GM12878 (cell line): Measurements from ENCODE around the gene CNDP1. TPM values are rescaled to one million over a fixed set of nuclear protein-coding genes. Genes with fewer than 3 reads are reported as not detected.

Experiments used
- ATAC-seq: fragments of 200-7000 bp; cut with Tn5 transposase; 3 replicates; pipeline ENCODE4 v1.9.1; 2020; ENCODE audit warnings: mild to moderate bottlenecking, moderate library complexity
- BruUV-seq: library from RNA; stranded (reverse); fragments of 400-500 nt; replicated peaks from 2 replicates; lab custom pipeline; 2021; lab: Mats Ljungman, UMichigan
- CTCF ChIA-PET: fragments of 300-600 bp; sonication (Branson Sonifier 250); formaldehyde crosslinking; extraction: SDS; loops from one replicate; lab custom pipeline; 2021; ENCODE audit warnings: inconsistent platforms; lab: Yijun Ruan, JAX
- POLR2A ChIA-PET: fragments of 350-600 bp; formaldehyde crosslinking; extraction: SDS; loops from one replicate; lab custom pipeline; 2021; ENCODE audit warnings: inconsistent platforms; lab: Charles Lee
- RAD21 ChIA-PET: fragments of 300-600 bp; sonication (Branson Sonifier 250); formaldehyde crosslinking; loops from one replicate; lab custom pipeline; 2023; ENCODE audit warnings: antibody characterized with exemption; ENCODE audit not compliant: unreplicated experiment; lab: Charles Lee
- SMC1A ChIA-PET: fragments of 300-600 bp; sonication (Branson Sonifier 250); formaldehyde crosslinking; loops from one replicate; lab custom pipeline; 2023; ENCODE audit not compliant: unreplicated experiment, uncharacterized antibody; lab: Charles Lee
- DNase-seq: peaks from one replicate; pipeline ENCODE4 v3.0.0-alpha.2; 2011; ENCODE audit warnings: low read depth, low spot score
- FAIRE-seq: peaks from 3 replicates; lab custom pipeline; 2011; peaks lifted over from hg19 to GRCh38; lab: Jason Lieb, UNC
- H2AFZ ChIP-seq: 2 replicates; pipeline ENCODE4 v1.6.0; 2011; ENCODE audit warnings: low read depth, low read length, control low read depth; ENCODE audit not compliant: control insufficient read depth
- H3K27ac ChIP-seq: 2 replicates; pipeline ENCODE4 v1.5.1; 2011; ENCODE audit warnings: control low read depth; ENCODE audit not compliant: control insufficient read depth, insufficient read depth
- H3K27me3 ChIP-seq, 2 experiments: replicated peaks in 1 of 2; 2 replicates each; pipeline versions ENCODE4 v1.6.0 to v1.6.1; 2011; ENCODE audit warnings: low read length in 1 of 2; ENCODE audit not compliant: control insufficient read depth in 2 of 2, insufficient read depth in 2 of 2
- H3K36me3 ChIP-seq, 2 experiments: 2 replicates each; pipeline ENCODE4 v1.5.1; 2011; ENCODE audit warnings: low read length in 1 of 2; ENCODE audit not compliant: control insufficient read depth in 2 of 2, insufficient read depth in 2 of 2
- H3K4me1 ChIP-seq: 2 replicates; pipeline ENCODE4 v1.6.1; 2011; ENCODE audit warnings: mild to moderate bottlenecking, low read length, moderate library complexity, mixed read lengths; ENCODE audit not compliant: control insufficient read depth, insufficient read depth
- H3K4me2 ChIP-seq: 2 replicates; pipeline ENCODE4 v1.6.0; 2011; ENCODE audit warnings: control low read depth; ENCODE audit not compliant: control insufficient read depth, insufficient read depth
- H3K4me3 ChIP-seq: fragments of 200-600 bp; sonication (generic); 2 replicates; pipeline ENCODE4 v1.5.1; 2016
- H3K79me2 ChIP-seq: 2 replicates; pipeline ENCODE4 v1.6.0; 2011; ENCODE audit warnings: low read length; ENCODE audit not compliant: control insufficient read depth, insufficient read depth
- H3K9ac ChIP-seq: 2 replicates; pipeline ENCODE4 v1.8.0; 2011; ENCODE audit warnings: low read length, control low read depth, mixed read lengths; ENCODE audit not compliant: control insufficient read depth, insufficient read depth
- H3K9me3 ChIP-seq: replicated peaks from 3 replicates; pipeline ENCODE4 v1.5.1; 2011; ENCODE audit warnings: mild to moderate bottlenecking, low read length; ENCODE audit not compliant: control insufficient read depth, insufficient read depth
- H4K20me1 ChIP-seq: 2 replicates; pipeline ENCODE4 v1.6.0; 2011; ENCODE audit not compliant: control insufficient read depth, insufficient read depth
- CBFB ChIP-seq: IDR thresholded peaks from 2 replicates; pipeline ENCODE4 v1.6.1; 2016; ENCODE audit warnings: antibody characterized with exemption, low read depth
- ETV6 ChIP-seq, 2 experiments: fragments of 450-650 bp in 1 of 2; IDR thresholded peaks in 1 of 2; conservative IDR thresholded peaks in 1 of 2; 2 replicates each; pipeline ENCODE4 v1.6.1; 2014; ENCODE audit warnings: antibody characterized with exemption in 1 of 2, borderline replicate concordance in 1 of 2, low read depth in 1 of 2, mild to moderate bottlenecking in 1 of 2, moderate library complexity in 1 of 2
- FOS ChIP-seq: IDR thresholded peaks from 3 replicates; pipeline ENCODE4 v1.6.1; 2011; ENCODE audit warnings: borderline replicate concordance; ENCODE audit not compliant: insufficient read length; ENCODE audit errors: extremely low read depth
- NFYB ChIP-seq: IDR thresholded peaks from 2 replicates; pipeline ENCODE4 v1.6.1; 2011; ENCODE audit warnings: low read depth, mild to moderate bottlenecking, low read length, improper control_type of control experiment, moderate library complexity; ENCODE audit not compliant: insufficient read depth
- PML ChIP-seq: IDR thresholded peaks from 2 replicates; pipeline ENCODE4 v1.6.1; 2012; ENCODE audit warnings: low read length, inconsistent platforms
- RB1 ChIP-seq: fragments of 450-650 bp; formaldehyde crosslinking; IDR thresholded peaks from 2 replicates; pipeline ENCODE4 v1.6.1; 2017; ENCODE audit warnings: mild to moderate bottlenecking, borderline replicate concordance
- SUPT20H ChIP-seq: IDR thresholded peaks from 2 replicates; pipeline ENCODE4 v1.6.1; 2011; ENCODE audit warnings: low read depth, mild to moderate bottlenecking, low read length, moderate library complexity, borderline replicate concordance; ENCODE audit not compliant: control insufficient read depth
- WGBS: methylation state at CpG from one replicate; pipeline ENCODE4 v1.1.6; 2016; ENCODE audit warnings: low lambda C conversion rate; ENCODE audit not compliant: insufficient replicate concordance, insufficient coverage; ENCODE audit errors: missing lambda C conversion rate; 5-methylcytosine and 5-hydroxymethylcytosine counted together
- in situ Hi-C: fragments of 300-500 bp; cut with MboI; formaldehyde crosslinking; loops from 9 replicates; pipeline ENCODE4 v1.14.3; 2018; ENCODE audit warnings: mixed read lengths
- intact Hi-C: fragments of 100-400 bp; cut with micrococcal nuclease; formaldehyde crosslinking; loops from one replicate; pipeline ENCODE4 v1.14.2; 2022; ENCODE audit not compliant: unreplicated experiment
- polyA plus RNA-seq, 11 experiments: library from polyadenylated mRNA; depleted of rRNA in 4 of 11; unstranded in 6 of 11; stranded (reverse) in 5 of 11; fragments of >200 nt; fragmentation: Nextera tagmentation in 4 of 11; fragmentation: Illumina TruSeq in 1 of 11; extraction: Ambion mirVana in 4 of 11; extraction: Trizol in 1 of 11; gene quantifications; 1 replicate in 1 of 11; 2 replicates in 10 of 11; pipeline versions ENCODE4 v1.2.1 to v1.2.3, GENCODE V29; 2011 to 2016; ENCODE audit warnings: inconsistent platforms in 2 of 11, missing spikeins in 2 of 11, low read depth in 1 of 11
- total RNA-seq, 4 experiments: library from RNA; depleted of rRNA in 3 of 4; stranded (reverse); fragments of >200 nt in 3 of 4; fragmentation: Illumina TruSeq in 1 of 4; extraction: Trizol in 1 of 4; gene quantifications; 2 replicates each; pipeline versions ENCODE4 v1.2.1 to v1.2.3, GENCODE V29; 2013 to 2021
- TF ChIP-seq, protein P1 (sequence below): fragments of 450-650 bp; IDR thresholded peaks from 2 replicates; pipeline ENCODE4 v1.6.1; 2017; ENCODE audit warnings: mild to moderate bottlenecking, moderate library complexity
- TF ChIP-seq, protein P2 (sequence below): fragments of 450-650 bp; IDR thresholded peaks from 2 replicates; pipeline ENCODE4 v1.6.1; 2017; ENCODE audit warnings: antibody characterized with exemption, mild to moderate bottlenecking, moderate library complexity
- TF ChIP-seq, protein P3 (sequence below): fragments of 450-650 bp; IDR thresholded peaks from 2 replicates; pipeline ENCODE4 v1.6.1; 2018; ENCODE audit warnings: mild to moderate bottlenecking, low read depth, moderate library complexity; ENCODE audit not compliant: partially characterized antibody

Gene CNDP1
- total and polyA plus RNA-seq, 10 of the 15 experiments (the other 5 are each of a cell fraction or from before 2014, with no cell fraction given), result 0.04 to 0.05 TPM; not detected in 8

DNA sequence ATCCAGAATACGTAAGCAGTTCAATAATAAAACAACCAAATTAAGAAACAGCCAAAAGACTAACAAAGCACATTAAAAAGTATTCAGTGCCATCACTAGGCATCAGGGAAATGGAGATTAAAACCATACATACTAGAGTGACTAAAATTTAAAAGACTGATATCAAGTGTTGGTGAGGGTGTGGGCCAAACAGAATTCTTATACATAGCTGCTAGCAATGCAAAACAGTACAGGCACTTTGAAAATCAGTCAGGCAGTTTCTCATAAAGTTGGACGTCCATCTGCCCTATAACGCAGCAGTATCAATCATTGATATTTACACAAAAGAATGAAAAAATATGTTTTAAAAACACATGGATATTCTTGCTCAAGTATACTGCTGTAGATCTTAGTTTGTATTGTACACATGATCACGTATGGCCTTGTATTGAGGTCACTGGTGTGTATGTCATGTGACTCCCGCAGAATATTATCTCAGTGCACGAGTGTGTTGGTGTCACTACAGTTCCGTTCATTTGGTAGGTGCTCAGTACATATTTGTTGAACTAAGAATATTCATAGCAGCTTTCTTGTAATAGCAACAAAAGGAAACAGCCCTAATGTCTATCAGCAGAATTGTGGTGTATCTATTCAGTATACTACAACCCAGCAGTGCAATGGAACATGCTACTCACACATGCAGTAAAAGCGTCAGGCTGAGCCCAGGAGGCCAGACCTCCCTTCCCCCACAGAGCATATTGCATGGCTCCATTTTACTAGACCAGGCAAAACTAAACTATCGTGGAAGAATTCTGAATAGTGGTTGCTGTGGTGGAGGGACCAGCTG, 92.0 kb downstream of the CNDP1 start:
- intact Hi-C loops (no loop called here), in situ Hi-C loops (loop anchor here (25.0 kb wide), 1 partner anchor 1736 kb away; no protein-coding TSS in a partner anchor)
- FAIRE-seq, result no peak
- H3K79me2 ChIP-seq, result no peaks in the 10 kb centered on the region; the same call in 1 of the 2 replicates
- no peak overlapping the region for H3K27ac ChIP-seq
- POLR2A ChIA-PET, result no interaction called here
- ATAC-seq, result no peak
- no peak for DNase-seq
- H3K9me3 ChIP-seq, result no peaks in the 10 kb centered on the region
- RAD21 ChIA-PET, result no interaction called here
- SMC1A ChIA-PET, result no interaction called here
- no TSS peak for BruUV-seq
- H3K4me3 ChIP-seq, result no peak overlapping the region
- CTCF ChIA-PET, result interaction anchor here (1.0 kb wide), 1 partner anchor 11 kb away, joined by 4 read pairs; no protein-coding TSS in a partner anchor
- H2AFZ ChIP-seq, result no peak overlapping the region
- no peaks in the 10 kb centered on the region for H3K27me3 ChIP-seq
- H3K4me2 ChIP-seq, result no peak overlapping the region
- WGBS, result 96% methylated on average over 9 of the region's 9 CpGs
- H3K4me1 ChIP-seq, result no peaks in the 10 kb centered on the region
- H3K9ac ChIP-seq, result no peak overlapping the region
- no peaks in the 10 kb centered on the region; a peak in 2 of 4 replicates for H3K36me3 ChIP-seq
- no peaks in the 10 kb centered on the region for H4K20me1 ChIP-seq
- TF ChIP-seq PML (no peak), ETV6 (conservative IDR thresholded peaks at IDR 0.05 in 1 of 2, IDR thresholded peaks at IDR 0.05 in 1 of 2; ENCODE audit: borderline replicate concordance in 1 of 2, low read depth in 1 of 2) (no peak), SUPT20H (no peak), FOS (no peak), CBFB (no peak), NFYB (no peak), RB1 (no peak)
- TF ChIP-seq, protein P1, sequence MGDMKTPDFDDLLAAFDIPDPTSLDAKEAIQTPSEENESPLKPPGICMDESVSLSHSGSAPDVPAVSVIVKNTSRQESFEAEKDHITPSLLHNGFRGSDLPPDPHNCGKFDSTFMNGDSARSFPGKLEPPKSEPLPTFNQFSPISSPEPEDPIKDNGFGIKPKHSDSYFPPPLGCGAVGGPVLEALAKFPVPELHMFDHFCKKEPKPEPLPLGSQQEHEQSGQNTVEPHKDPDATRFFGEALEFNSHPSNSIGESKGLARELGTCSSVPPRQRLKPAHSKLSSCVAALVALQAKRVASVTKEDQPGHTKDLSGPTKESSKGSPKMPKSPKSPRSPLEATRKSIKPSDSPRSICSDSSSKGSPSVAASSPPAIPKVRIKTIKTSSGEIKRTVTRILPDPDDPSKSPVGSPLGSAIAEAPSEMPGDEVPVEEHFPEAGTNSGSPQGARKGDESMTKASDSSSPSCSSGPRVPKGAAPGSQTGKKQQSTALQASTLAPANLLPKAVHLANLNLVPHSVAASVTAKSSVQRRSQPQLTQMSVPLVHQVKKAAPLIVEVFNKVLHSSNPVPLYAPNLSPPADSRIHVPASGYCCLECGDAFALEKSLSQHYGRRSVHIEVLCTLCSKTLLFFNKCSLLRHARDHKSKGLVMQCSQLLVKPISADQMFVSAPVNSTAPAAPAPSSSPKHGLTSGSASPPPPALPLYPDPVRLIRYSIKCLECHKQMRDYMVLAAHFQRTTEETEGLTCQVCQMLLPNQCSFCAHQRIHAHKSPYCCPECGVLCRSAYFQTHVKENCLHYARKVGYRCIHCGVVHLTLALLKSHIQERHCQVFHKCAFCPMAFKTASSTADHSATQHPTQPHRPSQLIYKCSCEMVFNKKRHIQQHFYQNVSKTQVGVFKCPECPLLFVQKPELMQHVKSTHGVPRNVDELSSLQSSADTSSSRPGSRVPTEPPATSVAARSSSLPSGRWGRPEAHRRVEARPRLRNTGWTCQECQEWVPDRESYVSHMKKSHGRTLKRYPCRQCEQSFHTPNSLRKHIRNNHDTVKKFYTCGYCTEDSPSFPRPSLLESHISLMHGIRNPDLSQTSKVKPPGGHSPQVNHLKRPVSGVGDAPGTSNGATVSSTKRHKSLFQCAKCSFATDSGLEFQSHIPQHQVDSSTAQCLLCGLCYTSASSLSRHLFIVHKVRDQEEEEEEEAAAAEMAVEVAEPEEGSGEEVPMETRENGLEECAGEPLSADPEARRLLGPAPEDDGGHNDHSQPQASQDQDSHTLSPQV, result no peak
- TF ChIP-seq, protein P2, sequence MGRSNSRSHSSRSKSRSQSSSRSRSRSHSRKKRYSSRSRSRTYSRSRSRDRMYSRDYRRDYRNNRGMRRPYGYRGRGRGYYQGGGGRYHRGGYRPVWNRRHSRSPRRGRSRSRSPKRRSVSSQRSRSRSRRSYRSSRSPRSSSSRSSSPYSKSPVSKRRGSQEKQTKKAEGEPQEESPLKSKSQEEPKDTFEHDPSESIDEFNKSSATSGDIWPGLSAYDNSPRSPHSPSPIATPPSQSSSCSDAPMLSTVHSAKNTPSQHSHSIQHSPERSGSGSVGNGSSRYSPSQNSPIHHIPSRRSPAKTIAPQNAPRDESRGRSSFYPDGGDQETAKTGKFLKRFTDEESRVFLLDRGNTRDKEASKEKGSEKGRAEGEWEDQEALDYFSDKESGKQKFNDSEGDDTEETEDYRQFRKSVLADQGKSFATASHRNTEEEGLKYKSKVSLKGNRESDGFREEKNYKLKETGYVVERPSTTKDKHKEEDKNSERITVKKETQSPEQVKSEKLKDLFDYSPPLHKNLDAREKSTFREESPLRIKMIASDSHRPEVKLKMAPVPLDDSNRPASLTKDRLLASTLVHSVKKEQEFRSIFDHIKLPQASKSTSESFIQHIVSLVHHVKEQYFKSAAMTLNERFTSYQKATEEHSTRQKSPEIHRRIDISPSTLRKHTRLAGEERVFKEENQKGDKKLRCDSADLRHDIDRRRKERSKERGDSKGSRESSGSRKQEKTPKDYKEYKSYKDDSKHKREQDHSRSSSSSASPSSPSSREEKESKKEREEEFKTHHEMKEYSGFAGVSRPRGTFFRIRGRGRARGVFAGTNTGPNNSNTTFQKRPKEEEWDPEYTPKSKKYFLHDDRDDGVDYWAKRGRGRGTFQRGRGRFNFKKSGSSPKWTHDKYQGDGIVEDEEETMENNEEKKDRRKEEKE, result no peak
- TF ChIP-seq, protein P3, sequence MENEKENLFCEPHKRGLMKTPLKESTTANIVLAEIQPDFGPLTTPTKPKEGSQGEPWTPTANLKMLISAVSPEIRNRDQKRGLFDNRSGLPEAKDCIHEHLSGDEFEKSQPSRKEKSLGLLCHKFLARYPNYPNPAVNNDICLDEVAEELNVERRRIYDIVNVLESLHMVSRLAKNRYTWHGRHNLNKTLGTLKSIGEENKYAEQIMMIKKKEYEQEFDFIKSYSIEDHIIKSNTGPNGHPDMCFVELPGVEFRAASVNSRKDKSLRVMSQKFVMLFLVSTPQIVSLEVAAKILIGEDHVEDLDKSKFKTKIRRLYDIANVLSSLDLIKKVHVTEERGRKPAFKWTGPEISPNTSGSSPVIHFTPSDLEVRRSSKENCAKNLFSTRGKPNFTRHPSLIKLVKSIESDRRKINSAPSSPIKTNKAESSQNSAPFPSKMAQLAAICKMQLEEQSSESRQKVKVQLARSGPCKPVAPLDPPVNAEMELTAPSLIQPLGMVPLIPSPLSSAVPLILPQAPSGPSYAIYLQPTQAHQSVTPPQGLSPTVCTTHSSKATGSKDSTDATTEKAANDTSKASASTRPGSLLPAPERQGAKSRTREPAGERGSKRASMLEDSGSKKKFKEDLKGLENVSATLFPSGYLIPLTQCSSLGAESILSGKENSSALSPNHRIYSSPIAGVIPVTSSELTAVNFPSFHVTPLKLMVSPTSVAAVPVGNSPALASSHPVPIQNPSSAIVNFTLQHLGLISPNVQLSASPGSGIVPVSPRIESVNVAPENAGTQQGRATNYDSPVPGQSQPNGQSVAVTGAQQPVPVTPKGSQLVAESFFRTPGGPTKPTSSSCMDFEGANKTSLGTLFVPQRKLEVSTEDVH, result no peak
